PFSK-1 (cell line): ENCODE results near the gene KLHL5.

Experiments used
- FOXP2 ChIP-seq: optimal IDR thresholded peaks from 2 replicates; pipeline ENCODE3; 2011; ENCODE audit warnings: borderline replicate concordance, control low read depth, inconsistent platforms; ENCODE audit not compliant: insufficient read depth; ENCODE audit errors: extremely low read length, extremely low read depth
- POLR2AphosphoS5 ChIP-seq: IDR thresholded peaks from 2 replicates; pipeline ENCODE4 v1.6.1; 2012; ENCODE audit warnings: low read depth, mild to moderate bottlenecking, control low read depth, low read length, moderate library complexity
- REST ChIP-seq, 2 experiments: IDR thresholded peaks; 2 replicates each; pipeline versions ENCODE4 v1.6.1 to v1.8.0; 2011 to 2012; ENCODE audit warnings: low read depth in 2 of 2, low read length in 2 of 2, control low read depth in 1 of 2, inconsistent platforms in 1 of 2, mild to moderate bottlenecking in 1 of 2, moderate library complexity in 1 of 2; ENCODE audit not compliant: insufficient read depth in 1 of 2
- SIN3A ChIP-seq: IDR thresholded peaks from 2 replicates; pipeline ENCODE4 v1.6.1; 2012; ENCODE audit warnings: mild to moderate bottlenecking, low read length, moderate library complexity, borderline replicate concordance; ENCODE audit not compliant: insufficient read depth
- TAF1 ChIP-seq: IDR thresholded peaks from 2 replicates; pipeline ENCODE4 v1.6.1; 2012; ENCODE audit warnings: low read length, control low read depth, borderline replicate concordance; ENCODE audit not compliant: insufficient read depth

Gene KLHL5

GRCh38 chr4:39170301-39170700 lies 108.3 kb downstream of the KLHL5 start:
- TF ChIP-seq SIN3A (no peak), REST (IDR thresholded peaks at IDR 0.05; ENCODE audit: insufficient read depth in 1 of 2, low read depth in 2 of 2, low read length in 2 of 2) (no peak), POLR2AphosphoS5 (no peak), TAF1 (no peak), FOXP2 (no peak)
